WERI-Rb-1 (cell line): Measurements from ENCODE around the gene RGMA.

Source experiments
- DNase-seq: peaks from one replicate; pipeline ENCODE4 v3.0.0-alpha.2; 2020
- H3K27ac ChIP-seq: fragments of 250-450 bp; sonication (Bioruptor Pico); 2 replicates; pipeline ENCODE4 v1.5.1; 2020; ENCODE audit warnings: mild to moderate bottlenecking, moderate library complexity
- H3K27me3 ChIP-seq: fragments of 250-450 bp; sonication (Bioruptor Pico); 2 replicates; pipeline ENCODE4 v1.5.1; 2021; ENCODE audit warnings: mild to moderate bottlenecking, low read depth, moderate library complexity; ENCODE audit not compliant: insufficient read depth, severe bottlenecking
- H3K36me3 ChIP-seq: fragments of 250-450 bp; sonication (Bioruptor Pico); 2 replicates; pipeline ENCODE4 v1.5.1; 2020; ENCODE audit warnings: mild to moderate bottlenecking, moderate library complexity
- H3K4me3 ChIP-seq: 2 replicates; pipeline ENCODE4 v1.5.1; 2011; ENCODE audit warnings: low read depth, mild to moderate bottlenecking, control low read depth, low read length
- H3K9me3 ChIP-seq: fragments of 250-450 bp; sonication (Bioruptor Pico); 2 replicates; pipeline ENCODE4 v1.5.1; 2021; ENCODE audit warnings: mild to moderate bottlenecking, moderate library complexity; ENCODE audit not compliant: severe bottlenecking
- CTCF ChIP-seq: IDR thresholded peaks from 2 replicates; pipeline ENCODE4 v1.5.1; 2011; ENCODE audit warnings: low read depth, mild to moderate bottlenecking, control low read depth, inconsistent platforms, low read length

Gene RGMA

GRCh38 chr15:92992720-92993119, 96.3 kb downstream of the RGMA start:
- no peak for TF ChIP-seq CTCF
- Histone ChIP-seq H3K36me3 (peaks cover 85% of the 10 kb centered on the region), H3K4me3 (no peak overlapping the region), H3K27ac (no peak overlapping the region), H3K9me3 (no peaks in the 10 kb centered on the region), H3K27me3 (no peaks in the 10 kb centered on the region)
- DNase-seq, result no peak

- no peak overlapping the region for H3K27ac ChIP-seq
- no peak for TF ChIP-seq CTCF
- no peak overlapping the region for H3K4me3 ChIP-seq
- no peaks in the 10 kb centered on the region for H3K27me3 ChIP-seq
- no peaks in the 10 kb centered on the region for H3K9me3 ChIP-seq
- no peak for DNase-seq
- H3K36me3 ChIP-seq, result peaks cover 79% of the 10 kb centered on the region
Measured at GRCh38 chr15:92990031-92990430, 99.0 kb downstream of the RGMA start.

GRCh38 chr15:92989470-92989869, 99.5 kb downstream of the RGMA start:
- Histone ChIP-seq H3K36me3 (peaks cover 79% of the 10 kb centered on the region), H3K27me3 (no peaks in the 10 kb centered on the region), H3K27ac (no peak overlapping the region), H3K9me3 (no peaks in the 10 kb centered on the region), H3K4me3 (no peak overlapping the region)
- TF ChIP-seq CTCF, result no peak
- DNase-seq, result no peak
